ENCODE measurements around the gene MTMR3. TPM values are rescaled to one million over a fixed set of nuclear protein-coding genes. Genes with fewer than 3 reads are reported as not detected.

MTMR3 gene
- polyA plus RNA-seq, 2 of the 4 experiments (the other 2 are of a cell fraction): 7.4 to 18.8 TPM

DNA sequence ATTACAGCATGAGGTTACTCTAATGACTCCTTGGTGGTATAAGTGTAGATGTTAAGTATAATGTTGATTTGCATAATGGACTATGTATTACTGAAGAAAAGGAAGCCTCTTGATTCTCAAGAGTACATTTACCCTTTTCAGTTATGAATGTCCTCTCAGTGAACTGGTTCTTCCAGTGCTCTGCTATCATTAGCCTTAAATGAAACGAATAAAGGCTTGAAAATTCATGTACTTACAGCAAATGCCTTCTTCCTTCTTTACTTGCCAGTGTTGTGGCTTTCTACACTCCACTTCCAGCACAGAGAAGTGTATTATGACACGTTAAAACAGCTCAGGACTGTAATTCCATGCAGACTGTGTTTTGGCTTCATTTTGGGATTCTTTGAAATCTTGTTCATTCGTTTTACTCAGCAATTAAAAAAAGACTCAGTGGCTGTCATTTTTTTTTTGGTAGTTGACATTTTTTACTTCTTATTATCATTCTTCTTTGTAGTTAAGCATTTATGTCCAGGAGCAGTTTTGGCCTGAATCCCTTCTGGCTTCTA is 96.9 kb downstream of the MTMR3 start:
- H3K4me3 ChIP-seq: no peak overlapping the region
- WGBS (ENCODE audit: missing lambda C conversion rate): 81% methylated on average over 3 of the region's 3 CpGs
- H3K27ac ChIP-seq: no peak overlapping the region
- DNase-seq (ENCODE audit: low read depth in 1 of 2, low spot score in 1 of 2) (no peak), FAIRE-seq (no peak), ATAC-seq (no peak)
- POLR2A ChIA-PET: interaction anchor here (0.7 kb wide), 1 partner anchor 129 kb away, joined by 3 read pairs; no protein-coding TSS in a partner anchor
- TF ChIP-seq RCOR1 (IDR thresholded peaks at IDR 0.05; ENCODE audit: low read depth, low read length): no peak
- no peak for TF ChIP-seq HMGXB4 (CRISPR knock-in tag; IDR thresholded peaks at IDR 0.05; ENCODE audit: borderline replicate concordance)
- TF ChIP-seq FOXS1 (CRISPR knock-in tag; IDR thresholded peaks at IDR 0.05): no peak
- TF ChIP-seq, protein P1, sequence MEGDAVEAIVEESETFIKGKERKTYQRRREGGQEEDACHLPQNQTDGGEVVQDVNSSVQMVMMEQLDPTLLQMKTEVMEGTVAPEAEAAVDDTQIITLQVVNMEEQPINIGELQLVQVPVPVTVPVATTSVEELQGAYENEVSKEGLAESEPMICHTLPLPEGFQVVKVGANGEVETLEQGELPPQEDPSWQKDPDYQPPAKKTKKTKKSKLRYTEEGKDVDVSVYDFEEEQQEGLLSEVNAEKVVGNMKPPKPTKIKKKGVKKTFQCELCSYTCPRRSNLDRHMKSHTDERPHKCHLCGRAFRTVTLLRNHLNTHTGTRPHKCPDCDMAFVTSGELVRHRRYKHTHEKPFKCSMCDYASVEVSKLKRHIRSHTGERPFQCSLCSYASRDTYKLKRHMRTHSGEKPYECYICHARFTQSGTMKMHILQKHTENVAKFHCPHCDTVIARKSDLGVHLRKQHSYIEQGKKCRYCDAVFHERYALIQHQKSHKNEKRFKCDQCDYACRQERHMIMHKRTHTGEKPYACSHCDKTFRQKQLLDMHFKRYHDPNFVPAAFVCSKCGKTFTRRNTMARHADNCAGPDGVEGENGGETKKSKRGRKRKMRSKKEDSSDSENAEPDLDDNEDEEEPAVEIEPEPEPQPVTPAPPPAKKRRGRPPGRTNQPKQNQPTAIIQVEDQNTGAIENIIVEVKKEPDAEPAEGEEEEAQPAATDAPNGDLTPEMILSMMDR (IDR thresholded peaks at IDR 0.05): no peak
- no peak for TF ChIP-seq SREBF2 (IDR thresholded peaks at IDR 0.05)
- TF ChIP-seq JUNB (IDR thresholded peaks at IDR 0.05): no peak
- TF ChIP-seq MYC (IDR thresholded peaks at IDR 0.05; ENCODE audit: borderline replicate concordance, low read length): no peak
- no peak for TF ChIP-seq EHMT2 (IDR thresholded peaks at IDR 0.05; ENCODE audit: low read depth)
- no peak for TF ChIP-seq RARB (CRISPR knock-in tag; IDR thresholded peaks at IDR 0.05)
- no peak for TF ChIP-seq FOSB (CRISPR knock-in tag; IDR thresholded peaks at IDR 0.05)
- no peak for TF ChIP-seq MAX (IDR thresholded peaks at IDR 0.05)
- TF ChIP-seq EHF (CRISPR knock-in tag; IDR thresholded peaks at IDR 0.05): no peak
- TF ChIP-seq CHD4 (IDR thresholded peaks at IDR 0.05; ENCODE audit: borderline replicate concordance): no peak
- no peak for TF ChIP-seq PBX3 (IDR thresholded peaks at IDR 0.05)
- TF ChIP-seq HOXB5 (CRISPR knock-in tag; IDR thresholded peaks at IDR 0.05): no peak
- TF ChIP-seq, protein P2, sequence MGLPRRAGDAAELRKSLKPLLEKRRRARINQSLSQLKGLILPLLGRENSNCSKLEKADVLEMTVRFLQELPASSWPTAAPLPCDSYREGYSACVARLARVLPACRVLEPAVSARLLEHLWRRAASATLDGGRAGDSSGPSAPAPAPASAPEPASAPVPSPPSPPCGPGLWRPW (IDR thresholded peaks at IDR 0.05): no peak
- no peak for TF ChIP-seq JUN (IDR thresholded peaks at IDR 0.05)
- TF ChIP-seq ZC3H11A (IDR thresholded peaks at IDR 0.05): no peak
- no peak for TF ChIP-seq NFE2L2 (conservative IDR thresholded peaks at IDR 0.05; ENCODE audit: low read length)
- peak overlapping the region; percentile 36; the same call in 1 of the 3 replicates for H3K4me2 ChIP-seq
- CTCF ChIA-PET: interaction anchor here (3.4 kb wide), 1 partner anchor 26 kb away, joined by 16 read pairs; no protein-coding TSS in a partner anchor
- peaks cover 12% of the 10 kb centered on the region for H3K4me1 ChIP-seq
- no peaks in the 10 kb centered on the region for H3K9me3 ChIP-seq

- FAIRE-seq (no peak), DNase-seq (ENCODE audit: low read depth in 1 of 2, low spot score in 1 of 2) (no peak), ATAC-seq (no peak)
- Histone ChIP-seq H3K27ac (no peak overlapping the region), H3K4me3 (no peak overlapping the region), H3K4me1 (peaks cover 12% of the 10 kb centered on the region), H3K4me2 (no peak overlapping the region), H3K9me3 (no peaks in the 10 kb centered on the region)
- 95% methylated on average over 10 of the region's 10 CpGs for WGBS (ENCODE audit: missing lambda C conversion rate)
- CTCF ChIA-PET: no interaction called here
- TF ChIP-seq NPAS2 (CRISPR knock-in tag; IDR thresholded peaks at IDR 0.05; ENCODE audit: borderline replicate concordance) (no peak), CBX8 (IDR thresholded peaks at IDR 0.05) (no peak), NFE2L2 (conservative IDR thresholded peaks at IDR 0.05; ENCODE audit: low read length) (no peak), MYC (IDR thresholded peaks at IDR 0.05; ENCODE audit: borderline replicate concordance, low read length) (no peak), HOXA7 (CRISPR knock-in tag; IDR thresholded peaks at IDR 0.05) (no peak), EHF (CRISPR knock-in tag; IDR thresholded peaks at IDR 0.05) (no peak), PHF8 (IDR thresholded peaks at IDR 0.05; ENCODE audit: borderline replicate concordance, low read depth) (no peak), JUNB (IDR thresholded peaks at IDR 0.05) (no peak), RCOR1 (IDR thresholded peaks at IDR 0.05; ENCODE audit: low read depth, low read length) (no peak), FOSL2 (IDR thresholded peaks at IDR 0.05) (no peak), FOSL2 (CRISPR knock-in tag; IDR thresholded peaks at IDR 0.05) (no peak), RNF2 (IDR thresholded peaks at IDR 0.05; ENCODE audit: borderline replicate concordance, low read depth) (no peak), ESRRA (IDR thresholded peaks at IDR 0.05; ENCODE audit: borderline replicate concordance, low read length) (no peak), USF2 (IDR thresholded peaks at IDR 0.05) (no peak), TP53 (CRISPR knock-in tag; IDR thresholded peaks at IDR 0.05) (no peak)
- TF ChIP-seq, protein P2 (IDR thresholded peaks at IDR 0.05): no peak
- POLR2A ChIA-PET: no interaction called here
These were observed 100.4 kb downstream of the MTMR3 start for GRCh38 chr22:29983296-29983917.

Data from A549 (cell line).